Mesodermal cell (in vitro differentiated cells): Measurements from ENCODE around the gene TMEM170A.

Experiments used
- H3K27ac ChIP-seq: 2 replicates; pipeline ENCODE4 v1.7.0; 2013; ENCODE audit warnings: mild to moderate bottlenecking, low read depth, low read length, moderate library complexity; ENCODE audit not compliant: severe bottlenecking
- H3K36me3 ChIP-seq: 2 replicates; pipeline ENCODE4 v1.7.1; 2013; ENCODE audit warnings: mild to moderate bottlenecking, low read length, moderate library complexity; ENCODE audit not compliant: control insufficient read depth, insufficient read depth
- H3K4me1 ChIP-seq: one replicate; pipeline ENCODE4 v1.7.1; 2013; ENCODE audit warnings: mild to moderate bottlenecking, low read length; ENCODE audit not compliant: insufficient read depth, control insufficient read depth, poor library complexity, severe bottlenecking
- H3K4me3 ChIP-seq: 2 replicates; pipeline ENCODE4 v1.7.0; 2013; ENCODE audit warnings: low read length, control low read depth, mild to moderate bottlenecking; ENCODE audit not compliant: insufficient read depth, poor library complexity, severe bottlenecking; ENCODE audit errors: extremely low read depth
- H3K9me3 ChIP-seq: 2 replicates; pipeline ENCODE4 v1.7.1; 2013; ENCODE audit warnings: mild to moderate bottlenecking, low read length, moderate library complexity; ENCODE audit not compliant: control insufficient read depth
- WGBS, 2 experiments: methylation state at CpG; one replicate each; pipeline ENCODE4 v1.1.5; 2013; ENCODE audit warnings: missing lambda C conversion rate in 2 of 2; ENCODE audit not compliant: insufficient coverage in 2 of 2; 5-methylcytosine and 5-hydroxymethylcytosine counted together

The TMEM170A gene

GRCh38 chr16:75494661-75495075 is 30.2 kb upstream of the TMEM170A start:
- no peak overlapping the region for H3K27ac ChIP-seq
- H3K4me3 ChIP-seq = peak overlapping the region; percentile 49
- H3K4me1 ChIP-seq = no peaks in the 10 kb centered on the region
- no peaks in the 10 kb centered on the region for H3K9me3 ChIP-seq
- WGBS, 2 experiments = 3 to 4% methylated on average over 23 to 25 of the region's 26 CpGs
- H3K36me3 ChIP-seq = no peaks in the 10 kb centered on the region

GRCh38 chr16:75494184-75494583 is 29.7 kb upstream of the TMEM170A start:
- H3K9me3 ChIP-seq = no peaks in the 10 kb centered on the region
- no peaks in the 10 kb centered on the region for H3K4me1 ChIP-seq
- H3K27ac ChIP-seq = no peak overlapping the region
- H3K36me3 ChIP-seq = no peaks in the 10 kb centered on the region
- H3K4me3 ChIP-seq = peak overlapping the region; percentile 49
- WGBS, 2 experiments = 74 to 86% methylated on average over 3 to 4 of the region's 5 CpGs

GRCh38 chr16:75491876-75492275 is 27.4 kb upstream of the TMEM170A start:
- WGBS, 2 experiments = 75% methylated on average over 1 of the region's 1 CpG; no CpG with 5 or more reads in 1 of the 2 experiments
- no peaks in the 10 kb centered on the region for H3K4me1 ChIP-seq
- no peak overlapping the region for H3K4me3 ChIP-seq
- H3K9me3 ChIP-seq = no peaks in the 10 kb centered on the region
- no peak overlapping the region for H3K27ac ChIP-seq
- H3K36me3 ChIP-seq = no peaks in the 10 kb centered on the region

GRCh38 chr16:75488322-75488721 is 23.8 kb upstream of the TMEM170A start:
- Histone ChIP-seq H3K36me3 (no peaks in the 10 kb centered on the region), H3K9me3 (no peaks in the 10 kb centered on the region), H3K4me1 (no peaks in the 10 kb centered on the region), H3K4me3 (no peak overlapping the region), H3K27ac (no peak overlapping the region)
- 92 to 100% methylated on average over 1 to 2 of the region's 2 CpGs for WGBS, 2 experiments

GRCh38 chr16:75486676-75487313 is 22.3 kb upstream of the TMEM170A start:
- Histone ChIP-seq H3K4me1 (no peaks in the 10 kb centered on the region), H3K36me3 (no peaks in the 10 kb centered on the region), H3K27ac (no peak overlapping the region), H3K9me3 (no peaks in the 10 kb centered on the region), H3K4me3 (no peak overlapping the region)
- WGBS, 2 experiments = 100% methylated on average over 1 of the region's 2 CpGs; no CpG with 5 or more reads in 1 of the 2 experiments

- no peak overlapping the region for H3K27ac ChIP-seq
- no peaks in the 10 kb centered on the region for H3K36me3 ChIP-seq
- no peak overlapping the region for H3K4me3 ChIP-seq
- 92 to 97% methylated on average over 8 to 9 of the region's 9 CpGs for WGBS, 2 experiments
- H3K9me3 ChIP-seq = no peaks in the 10 kb centered on the region
- H3K4me1 ChIP-seq = no peaks in the 10 kb centered on the region
Measured at GRCh38 chr16:75486014-75486675, 21.7 kb upstream of the TMEM170A start.

- Histone ChIP-seq H3K36me3 (no peaks in the 10 kb centered on the region), H3K9me3 (no peaks in the 10 kb centered on the region), H3K4me1 (no peaks in the 10 kb centered on the region), H3K4me3 (no peak overlapping the region), H3K27ac (no peak overlapping the region)
- WGBS, 2 experiments = 94 to 95% methylated on average over 7 of the region's 7 CpGs
Measured at GRCh38 chr16:75485230-75486013, 20.9 kb upstream of the TMEM170A start.

GRCh38 chr16:75483222-75483621 is 18.7 kb upstream of the TMEM170A start:
- Histone ChIP-seq H3K4me1 (no peaks in the 10 kb centered on the region), H3K4me3 (no peak overlapping the region), H3K27ac (no peak overlapping the region), H3K36me3 (no peaks in the 10 kb centered on the region), H3K9me3 (no peaks in the 10 kb centered on the region)
- 96 to 100% methylated on average over 2 of the region's 2 CpGs for WGBS, 2 experiments

- Histone ChIP-seq H3K36me3 (no peaks in the 10 kb centered on the region), H3K4me3 (no peak overlapping the region), H3K9me3 (no peaks in the 10 kb centered on the region), H3K27ac (no peak overlapping the region), H3K4me1 (no peaks in the 10 kb centered on the region)
- WGBS, 2 experiments = 91 to 96% methylated on average over 11 to 12 of the region's 14 CpGs
Measured at GRCh38 chr16:75482434-75483205, 18.1 kb upstream of the TMEM170A start.

- 96 to 100% methylated on average over 4 of the region's 7 CpGs for WGBS, 2 experiments
- H3K9me3 ChIP-seq = no peaks in the 10 kb centered on the region
- H3K36me3 ChIP-seq = no peaks in the 10 kb centered on the region
- no peaks in the 10 kb centered on the region for H3K4me1 ChIP-seq
- no peak overlapping the region for H3K4me3 ChIP-seq
- no peak overlapping the region for H3K27ac ChIP-seq
Measured at GRCh38 chr16:75481475-75481874, 17.0 kb upstream of the TMEM170A start.
